RPMI8226 (cell line): ENCODE measurements around the gene PPM1D.

Experiments
- DNase-seq: peaks from one replicate; pipeline ENCODE4 v3.0.0-alpha.2; 2015

The PPM1D gene

DNA sequence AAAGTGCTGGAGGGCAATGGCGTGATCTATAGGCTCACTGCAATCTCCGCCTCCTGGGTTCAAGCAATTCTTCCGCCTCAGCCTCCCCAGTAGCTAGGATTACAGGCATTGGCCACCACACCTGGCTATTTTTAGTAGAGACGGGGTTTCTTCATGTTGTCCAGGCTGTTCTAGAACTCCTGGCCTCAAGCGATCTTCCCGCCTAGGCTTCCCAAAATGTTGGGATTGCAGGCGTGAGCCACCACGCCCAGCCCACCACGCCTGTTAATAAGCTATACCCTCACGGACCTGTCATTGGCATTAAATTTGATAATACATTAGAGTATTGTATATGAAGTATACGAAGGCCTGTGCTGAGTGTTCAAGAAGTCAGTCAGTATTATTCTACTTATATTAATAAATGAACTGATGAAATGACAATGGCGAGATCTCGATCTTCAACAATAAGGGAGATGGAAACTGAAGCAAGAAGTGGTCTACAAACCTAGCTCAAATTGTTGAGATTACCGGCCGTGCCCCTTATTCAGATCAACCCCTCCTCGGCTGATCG, 76.8 kb downstream of the PPM1D start:
- no peak for DNase-seq

DNA sequence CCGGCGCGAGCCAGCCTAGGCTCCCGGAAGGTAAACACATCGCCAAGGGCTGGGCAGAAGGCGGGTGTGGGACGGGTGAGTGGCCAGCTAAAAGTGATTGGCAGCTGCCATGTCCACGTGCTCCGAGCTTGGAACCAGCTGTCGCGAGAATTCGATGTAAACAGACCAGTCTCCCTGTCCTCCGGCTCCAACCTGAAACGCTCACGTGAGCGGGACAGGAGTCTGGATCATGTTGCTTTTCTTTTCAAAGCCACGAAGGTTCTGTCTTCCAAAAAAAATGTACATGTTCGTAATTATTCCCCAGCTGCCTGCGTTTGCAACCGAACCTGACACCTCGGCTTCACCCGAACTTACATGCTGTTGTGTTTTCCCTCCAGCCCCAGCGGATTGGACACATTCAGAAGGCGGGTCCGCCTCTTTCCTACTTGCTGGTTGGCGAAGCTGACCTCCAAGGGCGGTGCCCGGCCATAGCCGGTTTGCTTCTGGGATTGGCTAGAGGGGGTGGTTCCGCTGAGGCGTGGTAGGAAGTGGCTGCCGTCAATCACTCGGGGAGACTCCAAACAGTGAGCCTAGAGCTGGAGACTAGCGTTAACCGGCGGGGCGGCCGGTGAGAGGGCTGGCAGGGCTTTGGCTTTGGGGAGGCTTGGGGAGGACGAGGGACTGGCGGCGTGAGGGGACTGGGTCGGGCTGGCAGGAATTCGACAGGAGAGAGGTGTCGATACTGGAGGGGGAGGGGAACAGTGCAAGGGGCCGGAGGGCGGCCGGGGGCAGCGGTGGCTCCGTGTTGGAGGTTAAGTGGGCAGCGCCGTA, 77.5 kb downstream of the PPM1D start, which contains the start of gene BCAS3:
Gene BCAS3 (plus strand): TSS at position 544 of the 810 bp plus-strand sequence.
- peak; percentile 99 for DNase-seq

DNA sequence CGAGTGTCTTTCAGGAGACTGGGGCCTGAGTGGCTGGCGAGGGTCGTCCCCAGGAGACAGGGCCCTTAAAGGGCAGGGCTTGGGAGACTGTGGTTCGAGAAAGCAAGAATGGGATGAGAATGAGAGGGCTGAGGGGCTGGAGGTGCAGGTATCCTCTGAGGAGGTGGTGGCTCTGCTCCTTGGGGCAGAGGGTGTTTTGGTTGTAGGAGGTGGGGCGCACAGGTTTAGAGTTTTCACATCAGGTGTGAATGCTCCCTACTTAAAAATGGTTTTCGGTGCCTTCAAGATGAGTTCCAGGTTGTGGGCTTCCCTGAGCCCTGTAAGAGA, 78.1 kb downstream of the PPM1D start:
- no peak for DNase-seq

DNA sequence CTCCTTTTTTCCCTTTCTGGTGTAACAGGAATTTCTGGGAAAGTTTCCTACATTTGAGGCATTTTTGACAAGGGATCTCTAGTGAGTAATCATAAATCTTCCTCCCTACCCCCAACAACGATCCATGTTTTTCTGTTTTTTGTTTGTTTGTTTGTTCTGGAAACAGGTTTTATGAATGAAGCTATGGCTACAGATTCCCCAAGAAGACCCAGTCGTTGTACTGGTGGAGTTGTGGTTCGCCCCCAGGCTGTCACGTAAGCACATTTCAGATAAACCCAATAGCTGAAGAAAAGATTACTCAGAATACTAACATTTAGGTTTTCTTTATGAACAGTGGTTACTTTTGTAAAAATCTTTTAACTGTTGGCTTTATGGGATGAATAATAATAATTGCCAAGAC, 79.3 kb downstream of the PPM1D start:
- no peak for DNase-seq

DNA sequence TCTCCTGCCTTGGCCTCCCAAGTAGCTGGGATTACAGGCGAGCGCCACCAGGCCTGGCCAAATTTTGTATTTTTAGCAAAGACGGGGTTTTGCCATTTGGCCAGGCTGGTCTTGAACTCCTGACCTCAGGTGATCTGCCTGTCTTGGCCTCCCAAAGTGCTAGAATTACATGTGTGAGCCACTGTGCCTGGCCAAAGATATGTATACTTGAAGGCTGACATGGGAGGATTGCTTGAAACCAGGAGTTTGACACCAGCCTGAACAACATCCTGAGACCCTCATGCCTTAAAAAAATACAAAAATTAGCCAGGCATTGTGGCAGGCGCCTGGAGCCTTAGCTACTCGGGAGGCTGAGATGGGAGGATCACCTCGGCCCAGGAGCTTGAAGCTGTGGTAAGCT, 80.8 kb downstream of the PPM1D start:
- no peak for DNase-seq

DNA sequence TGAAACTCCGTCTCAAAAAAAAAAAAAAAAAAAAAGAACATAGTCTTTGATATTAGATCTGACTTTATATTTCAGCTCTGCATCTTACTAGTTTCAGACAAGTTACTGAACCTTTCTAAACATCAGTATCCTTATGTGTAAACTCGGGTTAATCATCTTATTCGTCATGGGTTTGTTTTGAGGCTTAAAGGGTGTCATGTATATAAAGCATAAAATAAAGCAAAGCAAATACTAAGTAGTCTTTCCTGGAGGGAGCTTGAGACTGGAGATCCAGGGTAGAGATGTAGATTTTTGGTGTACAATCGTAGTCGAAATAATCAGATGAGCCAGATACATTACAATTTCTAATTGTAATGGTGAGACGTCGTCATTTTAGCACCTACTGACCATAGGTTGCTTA, 85.4 kb downstream of the PPM1D start:
- DNase-seq: no peak

DNA sequence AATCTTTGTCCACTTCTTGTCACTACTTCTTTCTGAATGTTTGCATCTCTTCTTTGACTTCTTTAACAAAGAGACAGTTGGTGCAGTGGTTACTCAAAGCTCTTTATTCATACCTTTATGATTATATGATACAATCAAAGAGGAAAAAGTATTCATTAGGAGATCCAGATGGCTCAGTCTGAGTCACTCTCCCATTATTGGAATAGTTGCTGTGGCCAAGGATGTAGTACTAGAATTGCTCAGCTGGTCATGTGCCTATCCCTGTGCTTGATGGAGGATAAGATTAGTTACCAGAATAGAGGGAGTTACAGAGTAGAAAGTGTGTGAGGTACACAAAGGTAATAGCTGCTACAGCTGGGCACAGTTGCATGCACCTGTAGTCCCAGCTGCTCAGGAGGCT, 96.0 kb downstream of the PPM1D start:
- no peak for DNase-seq

DNA sequence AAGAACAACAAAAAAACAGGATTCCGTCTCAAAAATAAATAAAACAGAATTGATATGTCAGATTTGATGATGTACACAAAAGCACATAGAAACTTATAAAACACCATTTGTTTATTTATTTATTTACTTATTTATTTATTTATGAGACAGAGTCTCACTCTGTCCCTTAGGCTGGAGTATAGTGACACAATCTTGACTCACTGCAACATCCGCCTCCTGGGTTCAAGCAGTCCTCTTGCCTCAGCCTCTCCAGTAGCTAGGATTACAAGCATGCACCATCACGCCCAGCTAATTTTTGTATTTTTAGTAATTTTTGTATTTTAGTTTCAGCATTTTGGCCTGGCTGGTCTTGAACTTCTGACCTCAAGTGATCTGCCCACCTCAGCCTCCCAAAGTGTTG, 99.1 kb downstream of the PPM1D start:
- no peak for DNase-seq

DNA sequence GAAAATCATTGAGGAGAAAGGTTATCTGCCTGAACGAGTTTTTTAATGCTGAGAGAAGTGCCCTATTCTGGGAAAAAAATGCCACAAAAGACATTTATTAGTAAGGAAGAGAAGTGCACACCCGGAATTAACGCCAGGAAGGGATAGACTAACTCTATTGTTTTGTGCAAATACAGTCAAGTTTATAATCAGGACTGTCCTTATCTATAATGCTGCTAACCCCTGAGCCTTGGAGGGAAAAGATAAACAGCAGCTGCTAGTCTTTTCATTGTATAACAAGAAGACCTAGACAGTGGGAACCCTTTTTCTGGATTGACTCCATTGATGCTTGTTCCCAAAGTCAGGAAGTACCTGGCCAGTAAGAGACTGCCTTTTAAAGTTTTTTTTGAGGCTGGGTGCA, 104.2 kb downstream of the PPM1D start:
- no peak for DNase-seq

DNA sequence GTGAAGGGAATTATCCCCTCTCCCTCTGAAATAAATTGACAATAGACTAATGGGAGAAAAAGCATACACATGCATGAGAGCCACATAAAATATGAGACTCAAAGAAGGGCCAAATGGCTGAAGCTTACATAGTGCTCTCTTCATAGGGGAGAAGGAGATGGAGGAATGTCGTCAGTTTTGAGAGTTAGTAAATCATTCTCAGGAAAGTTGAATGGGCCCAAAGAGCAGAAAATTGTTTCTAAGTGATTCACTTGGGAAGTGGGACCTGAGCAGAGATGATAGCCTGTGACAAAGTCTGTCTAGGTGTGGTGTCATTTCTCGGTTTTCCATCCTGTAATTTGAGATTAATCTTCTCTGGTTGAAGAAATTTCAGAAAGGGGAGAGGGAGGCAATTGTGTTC, 112.7 kb downstream of the PPM1D start:
- DNase-seq: no peak

DNA sequence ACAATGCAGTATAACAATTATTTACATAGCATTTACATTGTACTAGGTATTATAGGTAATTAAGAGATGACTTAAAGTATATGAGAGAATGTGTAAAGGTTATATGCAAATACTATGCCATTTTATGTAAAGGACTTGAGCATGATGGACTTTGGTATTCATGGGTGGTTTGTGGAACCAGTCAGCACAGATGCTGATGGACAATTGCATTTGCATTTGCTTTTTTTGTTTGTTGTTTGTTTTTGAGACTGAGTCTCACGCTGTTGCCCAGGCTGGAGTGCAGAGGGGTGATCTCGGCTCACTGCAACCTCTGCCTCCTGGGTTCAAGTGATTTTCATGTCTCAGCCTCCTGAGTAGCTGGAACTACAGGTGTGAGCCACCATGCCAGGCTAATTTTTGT, 113.6 kb downstream of the PPM1D start:
- no peak for DNase-seq
